Nephron (organoid): ENCODE results near the gene RNF17.
A peak's percentile ranks its signal among the peaks of the same experiment; 100 is the strongest.
"Not testable (repeated sequence)": the region's sequence is repeated elsewhere in the genome, so short reads cannot be mapped to it uniquely, and the experiment has no call there.

Experiments used
- H3K27ac Mint-ChIP-seq, 3 experiments: 2 replicates each; pipeline ENCODE4 v1.8.0; 2020; ENCODE audit warnings: mixed read lengths in 3 of 3, mild to moderate bottlenecking in 2 of 3, moderate library complexity in 1 of 3
- H3K27me3 Mint-ChIP-seq: 2 replicates; pipeline ENCODE4 v1.8.0; 2021; ENCODE audit warnings: low read depth, mild to moderate bottlenecking, moderate library complexity, mixed read lengths
- H3K36me3 Mint-ChIP-seq: 2 replicates; pipeline ENCODE4 v1.8.0; 2020; ENCODE audit warnings: low read depth, mixed read lengths
- H3K4me1 Mint-ChIP-seq: 2 replicates; pipeline ENCODE4 v1.8.0; 2020; ENCODE audit warnings: mixed read lengths
- H3K4me3 Mint-ChIP-seq, 3 experiments: 2 replicates each; pipeline ENCODE4 v1.8.0; 2020; ENCODE audit warnings: mild to moderate bottlenecking in 3 of 3, mixed read lengths in 3 of 3, moderate library complexity in 2 of 3
- H3K9me3 Mint-ChIP-seq: 2 replicates; pipeline ENCODE4 v1.8.0; 2020; ENCODE audit warnings: mixed read lengths
- CTCF ChIP-seq, 3 experiments: fragments of 200-600 bp; sonication (generic); IDR thresholded peaks; one replicate each; pipeline ENCODE4 v1.5.0; 2021; ENCODE audit warnings: antibody characterized with exemption in 3 of 3; ENCODE audit not compliant: unreplicated experiment in 3 of 3

RNF17 gene

GRCh38 chr13:24719139-24719538 is 44.8 kb upstream of the RNF17 start:
- no peaks in the 10 kb centered on the region for H3K36me3 Mint-ChIP-seq
- no peak overlapping the region for H3K27ac Mint-ChIP-seq
- no peak for TF ChIP-seq CTCF (IDR thresholded peaks at IDR 0.05; ENCODE audit: unreplicated experiment in 3 of 3)
- H3K27me3 Mint-ChIP-seq, result peaks cover 23% of the 10 kb centered on the region
- H3K4me1 Mint-ChIP-seq, result no peaks in the 10 kb centered on the region
- H3K4me3 Mint-ChIP-seq, result no peak overlapping the region
- no peaks in the 10 kb centered on the region for H3K9me3 Mint-ChIP-seq

- H3K4me1 Mint-ChIP-seq, result no peaks in the 10 kb centered on the region
- H3K27ac Mint-ChIP-seq, result no peak overlapping the region
- TF ChIP-seq CTCF (IDR thresholded peaks at IDR 0.05; ENCODE audit: unreplicated experiment in 3 of 3), result no peak
- H3K36me3 Mint-ChIP-seq, result no peaks in the 10 kb centered on the region
- H3K4me3 Mint-ChIP-seq, result no peak overlapping the region
- H3K9me3 Mint-ChIP-seq, result no peaks in the 10 kb centered on the region
- H3K27me3 Mint-ChIP-seq, result peaks cover 12% of the 10 kb centered on the region
Measured at GRCh38 chr13:24723206-24723605, 40.8 kb upstream of the RNF17 start.

- no peaks in the 10 kb centered on the region for H3K4me1 Mint-ChIP-seq
- no peak overlapping the region for H3K27ac Mint-ChIP-seq
- no peak for TF ChIP-seq CTCF (IDR thresholded peaks at IDR 0.05; ENCODE audit: unreplicated experiment in 3 of 3)
- no peaks in the 10 kb centered on the region for H3K9me3 Mint-ChIP-seq
- no peaks in the 10 kb centered on the region for H3K36me3 Mint-ChIP-seq
- H3K4me3 Mint-ChIP-seq, result no peak overlapping the region
- H3K27me3 Mint-ChIP-seq, result peaks cover 12% of the 10 kb centered on the region
Measured at GRCh38 chr13:24724714-24725113, 39.3 kb upstream of the RNF17 start.

GRCh38 chr13:24725379-24725778 is 38.6 kb upstream of the RNF17 start:
- Mint-ChIP-seq H3K4me3 (no peak overlapping the region), H3K4me1 (no peaks in the 10 kb centered on the region), H3K27me3 (peaks cover 8% of the 10 kb centered on the region), H3K9me3 (peaks cover 2% of the 10 kb centered on the region), H3K27ac (no peak overlapping the region), H3K36me3 (no peaks in the 10 kb centered on the region)
- TF ChIP-seq CTCF (IDR thresholded peaks at IDR 0.05; ENCODE audit: unreplicated experiment in 3 of 3), result no peak

GRCh38 chr13:24727731-24728601 is 36.0 kb upstream of the RNF17 start:
- Mint-ChIP-seq H3K4me1 (no peaks in the 10 kb centered on the region), H3K27ac (no peak overlapping the region), H3K36me3 (peaks cover 8% of the 10 kb centered on the region), H3K9me3 (peaks cover 17% of the 10 kb centered on the region), H3K4me3 (no peak overlapping the region), H3K27me3 (peaks cover 12% of the 10 kb centered on the region)
- TF ChIP-seq CTCF (IDR thresholded peaks at IDR 0.05; ENCODE audit: unreplicated experiment in 3 of 3), result peak; percentile 77 to 87 (median 81)

GRCh38 chr13:24730873-24731567 is 32.9 kb upstream of the RNF17 start:
- not testable (repeated sequence) for H3K27me3 Mint-ChIP-seq, H3K36me3 Mint-ChIP-seq, H3K27ac Mint-ChIP-seq, H3K4me3 Mint-ChIP-seq, H3K4me1 Mint-ChIP-seq
- H3K9me3 Mint-ChIP-seq, result peaks cover 17% of the 10 kb centered on the region
